ENCODE results near the gene PFDN2. TPM values are rescaled to one million over a fixed set of nuclear protein-coding genes. Genes with fewer than 3 reads are reported as not detected.
A peak's percentile ranks its signal among the peaks of the same experiment; 100 is the strongest.

PFDN2 gene
- total and polyA plus RNA-seq, 2 of the 8 experiments (the other 6 are each of a cell fraction or from before 2014, with no cell fraction given): 66.2 to 71.2 TPM

DNA sequence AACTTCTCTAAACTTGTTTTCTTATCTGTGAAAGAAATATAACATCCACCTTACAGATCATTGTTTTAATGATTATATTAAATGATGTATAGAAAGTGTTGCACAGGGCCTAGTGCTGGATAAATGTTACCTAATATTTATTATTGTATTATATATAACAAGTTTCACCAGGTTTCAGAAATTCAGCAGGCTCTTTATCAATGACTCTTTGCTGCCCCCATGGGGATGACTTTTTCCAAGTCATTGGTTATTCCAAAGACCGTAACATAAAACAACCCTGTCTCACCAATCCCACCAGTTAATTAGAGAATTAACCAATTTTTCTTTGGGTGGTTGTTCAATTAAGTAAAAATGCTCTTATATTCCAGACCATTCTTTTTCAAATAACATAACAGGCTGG, 21.9 kb upstream of the PFDN2 start:
- Histone ChIP-seq H3K4me2 (ENCODE audit: insufficient read depth in 1 of 2, low read depth in 2 of 2, low read length in 2 of 2) (no peak overlapping the region), H2AFZ (ENCODE audit: low read length) (no peak overlapping the region), H3K9ac (replicated peaks in 1 of 4; ENCODE audit: extremely low read depth in 1 of 4, low read depth in 3 of 4, low read length in 3 of 4) (no peak overlapping the region), H3K27me3 (replicated peaks in 1 of 4; ENCODE audit: control insufficient read depth in 3 of 4, extremely low read depth in 1 of 4, insufficient read depth in 3 of 4, low read length in 3 of 4) (no peaks in the 10 kb centered on the region), H3K27ac (ENCODE audit: low read depth, low read length) (no peak overlapping the region), H2AK5ac (ENCODE audit: low read depth, low read length) (no peak overlapping the region), H2BK15ac (ENCODE audit: low read length) (no peak overlapping the region), H3K14ac (ENCODE audit: insufficient read length) (no peak overlapping the region), H3K79me1 (ENCODE audit: low read depth, low read length) (peaks cover 6% of the 10 kb centered on the region; the same call in 1 of the 2 replicates), H3K36me3 (ENCODE audit: control insufficient read depth in 2 of 4, insufficient read depth in 4 of 4, low read length in 3 of 4) (no peaks in the 10 kb centered on the region; a peak in 1 of 8 replicates), H3K18ac (ENCODE audit: extremely low read depth, low read length) (no peak overlapping the region), H4K8ac (ENCODE audit: extremely low read depth, insufficient read depth, low read length) (no peak overlapping the region), H3K56ac (replicated peaks; ENCODE audit: insufficient read length, low read depth, low read length) (no peak overlapping the region), H3K23ac (ENCODE audit: insufficient read length) (no peak overlapping the region), H2BK5ac (ENCODE audit: low read depth, low read length) (no peak overlapping the region), H2BK20ac (ENCODE audit: low read length) (no peak overlapping the region), H3K4me3 (ENCODE audit: extremely low read depth in 1 of 4, insufficient read depth in 2 of 4, low read depth in 3 of 4, low read length in 4 of 4) (no peak overlapping the region), H3K9me3 (ENCODE audit: insufficient read depth in 2 of 2, low read depth in 1 of 2, low read length in 1 of 2) (no peaks in the 10 kb centered on the region), H3K4ac (replicated peaks; ENCODE audit: insufficient read length, low read depth, low read length) (no peak overlapping the region), H2BK120ac (replicated peaks; ENCODE audit: low read depth, low read length) (no peak overlapping the region), H4K20me1 (replicated peaks in 1 of 2; ENCODE audit: control insufficient read depth in 1 of 2, insufficient read depth in 2 of 2, low read length in 2 of 2) (peaks cover 0 to 1% of the 10 kb centered on the region in 2 experiments), H2BK12ac (ENCODE audit: low read depth, low read length) (no peak overlapping the region), H3K23me2 (ENCODE audit: low read depth, low read length) (no peaks in the 10 kb centered on the region), H3K79me2 (ENCODE audit: control insufficient read depth in 1 of 2, insufficient read depth in 2 of 2, low read length in 2 of 2) (peaks cover 0 to 6% of the 10 kb centered on the region in 2 experiments; a peak in 2 of 4 replicates), H4K5ac (ENCODE audit: insufficient read length, low read depth, low read length) (no peak overlapping the region), H4K91ac (replicated peaks; ENCODE audit: insufficient read length, low read length) (no peak overlapping the region), H3K4me1 (replicated peaks in 1 of 4; ENCODE audit: control insufficient read depth in 3 of 4, insufficient read depth in 4 of 4, low read length in 3 of 4) (no peaks in the 10 kb centered on the region)
- 64% methylated on average over 1 of the region's 1 CpG; no CpG with 5 or more reads in 1 of the 2 experiments for WGBS, 2 experiments (ENCODE audit: extremely low coverage in 1 of 2, insufficient coverage in 1 of 2, insufficient read length in 1 of 2, insufficient replicate concordance in 2 of 2, low coverage in 1 of 2, low lambda C conversion rate in 2 of 2, missing lambda C conversion rate in 1 of 2)
- FAIRE-seq (no peak), DNase-seq (ENCODE audit: low read depth in 1 of 2, low spot score in 2 of 2) (no peak)
- CTCF ChIA-PET (ENCODE audit: partially characterized antibody): interaction anchor here (0.7 to 7.3 kb wide), 20 partner anchors 8 to 371 kb away, joined by 3 to 58 read pairs (median 4); partner anchors contain the start of genes ADAMTS4, ARHGAP30, KLHDC9 and NIT1
- POLR2A ChIA-PET (ENCODE audit: partially characterized antibody): interaction anchor here (0.6 to 9.6 kb wide), 2 partner anchors 13 to 118 kb away, joined by 3 to 130 read pairs; partner anchors contain the start of genes UFC1 and USP21
- TF ChIP-seq CTCF (IDR thresholded peaks at IDR 0.05; ENCODE audit: control extremely low read depth in 1 of 3, insufficient read depth in 1 of 3, low read depth in 1 of 3, low read length in 3 of 3): peak in 2 of 3 experiments; percentile 24 to 43; a peak in 2 of 4 replicates

Data from H1 (cell line).